A549 (cell line): Measurements from ENCODE around the gene RHEBL1. TPM values are rescaled to one million over a fixed set of nuclear protein-coding genes. Genes with fewer than 3 reads are reported as not detected.

Experiments used
- ATAC-seq, 2 experiments: fragments of 200-7000 bp in 1 of 2; fragments of >200 bp in 1 of 2; cut with Nextera tagmentation in 1 of 2; cut with Tn5 transposase in 1 of 2; 3 replicates each; pipeline versions ENCODE4 v1.8.0 to v1.9.1; 2018 to 2020; ENCODE audit warnings: mild to moderate bottlenecking in 1 of 2, moderate library complexity in 1 of 2
- CTCF ChIA-PET: fragments of 300-600 bp; sonication (Branson Sonifier 250); formaldehyde crosslinking; extraction: SDS; loops from one replicate; lab custom pipeline; 2021; ENCODE audit warnings: antibody characterized with exemption, inconsistent platforms; lab: Yijun Ruan, JAX
- POLR2A ChIA-PET: fragments of 350-600 bp; formaldehyde crosslinking; extraction: SDS; loops from one replicate; lab custom pipeline; 2021; ENCODE audit warnings: antibody characterized with exemption, inconsistent platforms; lab: Yijun Ruan, JAX
- DNase-seq, 2 experiments: peaks; one replicate each; pipeline versions ENCODE4 v3.0.0 to v3.0.0-alpha.2; 2011 to 2016; ENCODE audit warnings: low read depth in 1 of 2, low spot score in 1 of 2
- FAIRE-seq: peaks from 2 replicates; lab custom pipeline; 2011; peaks lifted over from hg19 to GRCh38; lab: Jason Lieb, UNC
- H3K27ac ChIP-seq, 2 experiments: fragments of >200 bp; sonication (Bioruptor Twin); formaldehyde crosslinking; 3 replicates each; pipeline ENCODE4 v1.5.1; 2016 to 2017
- H3K4me1 ChIP-seq: fragments of >200 bp; sonication (Bioruptor Twin); formaldehyde crosslinking; 3 replicates; pipeline ENCODE4 v1.6.1; 2016
- H3K4me2 ChIP-seq: fragments of >200 bp; sonication (Bioruptor Twin); formaldehyde crosslinking; 3 replicates; pipeline ENCODE4 v1.6.1; 2016
- H3K4me3 ChIP-seq: fragments of >200 bp; sonication (Bioruptor Twin); formaldehyde crosslinking; 3 replicates; pipeline ENCODE4 v1.5.1; 2016
- H3K9me3 ChIP-seq: fragments of >200 bp; sonication (Bioruptor Twin); formaldehyde crosslinking; 3 replicates; pipeline ENCODE4 v1.6.1; 2016
- BCL3 ChIP-seq: fragments of >200 bp; sonication (Bioruptor Twin); formaldehyde crosslinking; IDR thresholded peaks from 3 replicates; pipeline ENCODE4 v1.6.1; 2016
- CBX8 ChIP-seq: fragments of 200-600 bp; sonication (generic); IDR thresholded peaks from 2 replicates; pipeline ENCODE4 v1.6.1; 2016
- CHD4 ChIP-seq: fragments of 200-600 bp; sonication (generic); IDR thresholded peaks from 2 replicates; pipeline ENCODE4 v1.6.1; 2016; ENCODE audit warnings: antibody characterized with exemption, mild to moderate bottlenecking, borderline replicate concordance
- EHMT2 ChIP-seq: fragments of 200-600 bp; sonication (generic); IDR thresholded peaks from 2 replicates; pipeline ENCODE4 v1.6.1; 2016; ENCODE audit warnings: antibody characterized with exemption, low read depth, mild to moderate bottlenecking, moderate library complexity
- FOSB ChIP-seq: fragments of 250-450 bp; sonication (Bioruptor Pico); IDR thresholded peaks from 2 replicates; pipeline ENCODE4 v1.5.0; 2020; ENCODE audit warnings: mild to moderate bottlenecking, moderate library complexity
- FOXS1 ChIP-seq: fragments of 250-450 bp; sonication (Bioruptor Pico); IDR thresholded peaks from 2 replicates; pipeline ENCODE4 v1.5.0; 2020; ENCODE audit warnings: mild to moderate bottlenecking, moderate library complexity
- HEYL ChIP-seq: fragments of 250-450 bp; sonication (Bioruptor Pico); IDR thresholded peaks from 2 replicates; pipeline ENCODE4 v1.8.0; 2021; ENCODE audit warnings: mild to moderate bottlenecking, moderate library complexity
- KDM1A ChIP-seq: fragments of 200-600 bp; sonication (generic); IDR thresholded peaks from 2 replicates; pipeline ENCODE4 v1.6.1; 2016; ENCODE audit warnings: low read depth, mild to moderate bottlenecking
- NR3C1 ChIP-seq: fragments of >200 bp; sonication (Bioruptor Twin); formaldehyde crosslinking; IDR thresholded peaks from 3 replicates; pipeline ENCODE4 v1.6.1; 2017
- PHF8 ChIP-seq: fragments of 200-600 bp; sonication (generic); IDR thresholded peaks from 2 replicates; pipeline ENCODE4 v1.6.1; 2016; ENCODE audit warnings: low read depth, mild to moderate bottlenecking, antibody characterized with exemption, moderate library complexity, borderline replicate concordance
- POLR2A ChIP-seq: IDR thresholded peaks from 2 replicates; pipeline ENCODE4 v1.6.1; 2012; ENCODE audit warnings: mild to moderate bottlenecking, low read length
- POLR2AphosphoS2 ChIP-seq: conservative IDR thresholded peaks from 2 replicates; pipeline ENCODE4 v1.6.1; 2012; ENCODE audit warnings: low read length, improper control_type of control experiment, inconsistent platforms
- RAD21 ChIP-seq, 2 experiments: fragments of >200 bp in 1 of 2; sonication (Bioruptor Twin) in 1 of 2; formaldehyde crosslinking in 1 of 2; IDR thresholded peaks in 1 of 2; conservative IDR thresholded peaks in 1 of 2; 2 replicates in 1 of 2; 3 replicates in 1 of 2; pipeline ENCODE4 v1.6.1; 2012 to 2018; ENCODE audit warnings: inconsistent platforms in 1 of 2
- RCOR1 ChIP-seq: fragments of 150-350 bp; IDR thresholded peaks from 2 replicates; pipeline ENCODE4 v1.6.1; 2014; ENCODE audit warnings: antibody characterized with exemption, low read length, low read depth
- RFX5 ChIP-seq: fragments of 450-650 bp; IDR thresholded peaks from 2 replicates; pipeline ENCODE4 v1.7.1; 2014; ENCODE audit warnings: antibody characterized with exemption, mild to moderate bottlenecking, moderate library complexity
- RNF2 ChIP-seq: fragments of 200-600 bp; sonication (generic); IDR thresholded peaks from 2 replicates; pipeline ENCODE4 v1.6.1; 2016; ENCODE audit warnings: low read depth, mild to moderate bottlenecking, antibody characterized with exemption, moderate library complexity, borderline replicate concordance
- ZC3H11A ChIP-seq: fragments of 450-650 bp; IDR thresholded peaks from 2 replicates; pipeline ENCODE4 v1.6.1; 2014; ENCODE audit warnings: antibody characterized with exemption, mild to moderate bottlenecking
- ZFP36 ChIP-seq: fragments of 450-650 bp; IDR thresholded peaks from 2 replicates; pipeline ENCODE4 v1.6.1; 2014; ENCODE audit warnings: borderline replicate concordance; ENCODE audit not compliant: partially characterized antibody
- ZNF302 ChIP-seq: fragments of 250-450 bp; sonication (Bioruptor Pico); IDR thresholded peaks from 2 replicates; pipeline ENCODE4 v1.9.0; 2021; ENCODE audit warnings: inconsistent platforms, mild to moderate bottlenecking, moderate library complexity
- WGBS: methylation state at CpG from one replicate; pipeline ENCODE4 v1.1.6; 2017; ENCODE audit errors: missing lambda C conversion rate; 5-methylcytosine and 5-hydroxymethylcytosine counted together
- polyA plus RNA-seq, 4 experiments: library from polyadenylated mRNA; depleted of rRNA in 3 of 4; stranded (reverse); fragments of >200 nt; fragmentation: RNase III in 1 of 4; extraction: RNeasy Plus Mini Kit Qiagen cat#74134 plus additional on column Dnase treatment in 1 of 4; gene quantifications; 2 replicates in 3 of 4; 3 replicates in 1 of 4; pipeline ENCODE4 v1.2.3, GENCODE V29; 2011 to 2017
- TF ChIP-seq, protein P1 (sequence below): fragments of 250-450 bp; sonication (Bioruptor Pico); IDR thresholded peaks from 2 replicates; pipeline ENCODE4 v1.5.0; 2020; ENCODE audit warnings: low read depth, mild to moderate bottlenecking, moderate library complexity
- TF ChIP-seq, protein P2 (sequence below): fragments of 150-350 bp; IDR thresholded peaks from 2 replicates; pipeline ENCODE4 v1.6.1; 2014; ENCODE audit warnings: low read depth, mild to moderate bottlenecking, low read length

The RHEBL1 gene
- polyA plus RNA-seq, 2 of the 4 experiments (the other 2 are of a cell fraction) = 2.1 to 4.0 TPM

DNA sequence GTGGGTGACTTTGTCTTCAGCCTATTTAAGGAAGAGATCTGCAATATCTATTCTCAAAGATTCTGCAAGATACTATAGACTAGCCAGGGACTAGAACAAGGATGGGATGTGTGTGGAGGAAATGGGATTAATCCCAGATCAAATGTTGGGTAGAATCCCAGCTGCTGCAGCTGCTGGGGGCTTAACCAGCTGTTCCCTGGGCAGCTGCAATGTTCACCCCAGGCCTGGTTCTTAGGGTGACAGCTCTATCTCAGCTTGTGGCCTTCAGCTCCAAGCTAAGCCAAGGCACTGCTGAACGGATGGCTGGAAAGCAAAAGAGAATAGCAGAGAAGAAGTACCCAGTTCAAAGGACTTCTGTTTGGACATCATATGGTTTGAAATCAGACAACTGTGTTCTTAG, 10.0 kb upstream of the RHEBL1 start:
- H3K4me3 ChIP-seq = no peak overlapping the region
- H3K27ac ChIP-seq = no peak overlapping the region
- ChIA-PET POLR2A (no interaction called here), CTCF (interaction anchor here (1.6 to 12.6 kb wide), 5 partner anchors 8 to 94 kb away, joined by 3 to 172 read pairs (median 32); partner anchors contain the start of gene RHEBL1)
- WGBS = 72% methylated on average over 1 of the region's 1 CpG
- TF ChIP-seq, protein P1, sequence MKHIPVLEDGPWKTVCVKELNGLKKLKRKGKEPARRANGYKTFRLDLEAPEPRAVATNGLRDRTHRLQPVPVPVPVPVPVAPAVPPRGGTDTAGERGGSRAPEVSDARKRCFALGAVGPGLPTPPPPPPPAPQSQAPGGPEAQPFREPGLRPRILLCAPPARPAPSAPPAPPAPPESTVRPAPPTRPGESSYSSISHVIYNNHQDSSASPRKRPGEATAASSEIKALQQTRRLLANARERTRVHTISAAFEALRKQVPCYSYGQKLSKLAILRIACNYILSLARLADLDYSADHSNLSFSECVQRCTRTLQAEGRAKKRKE (CRISPR knock-in tag) = no peak
- TF ChIP-seq ZFP36 (no peak), PHF8 (no peak), POLR2A (no peak), FOXS1 (no peak), RCOR1 (no peak), CBX8 (no peak), RAD21 (conservative IDR thresholded peaks at IDR 0.05 in 1 of 2, IDR thresholded peaks at IDR 0.05 in 1 of 2) (no peak), POLR2AphosphoS2 (no peak), EHMT2 (no peak), ZC3H11A (no peak), CHD4 (no peak), FOSB (CRISPR knock-in tag) (no peak), RNF2 (no peak), HEYL (CRISPR knock-in tag) (no peak), KDM1A (no peak), ZNF302 (CRISPR knock-in tag) (no peak), RFX5 (no peak), BCL3 (no peak)
- TF ChIP-seq, protein P2, sequence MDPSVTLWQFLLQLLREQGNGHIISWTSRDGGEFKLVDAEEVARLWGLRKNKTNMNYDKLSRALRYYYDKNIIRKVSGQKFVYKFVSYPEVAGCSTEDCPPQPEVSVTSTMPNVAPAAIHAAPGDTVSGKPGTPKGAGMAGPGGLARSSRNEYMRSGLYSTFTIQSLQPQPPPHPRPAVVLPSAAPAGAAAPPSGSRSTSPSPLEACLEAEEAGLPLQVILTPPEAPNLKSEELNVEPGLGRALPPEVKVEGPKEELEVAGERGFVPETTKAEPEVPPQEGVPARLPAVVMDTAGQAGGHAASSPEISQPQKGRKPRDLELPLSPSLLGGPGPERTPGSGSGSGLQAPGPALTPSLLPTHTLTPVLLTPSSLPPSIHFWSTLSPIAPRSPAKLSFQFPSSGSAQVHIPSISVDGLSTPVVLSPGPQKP = no peak
- peak in 1 of 2 experiments; percentile 21; a peak in 1 of 6 replicates for ATAC-seq
- no peaks in the 10 kb centered on the region for H3K4me1 ChIP-seq
- no peak for DNase-seq
- no peaks in the 10 kb centered on the region for H3K9me3 ChIP-seq
- no peak for FAIRE-seq
- H3K4me2 ChIP-seq = no peak overlapping the region

DNA sequence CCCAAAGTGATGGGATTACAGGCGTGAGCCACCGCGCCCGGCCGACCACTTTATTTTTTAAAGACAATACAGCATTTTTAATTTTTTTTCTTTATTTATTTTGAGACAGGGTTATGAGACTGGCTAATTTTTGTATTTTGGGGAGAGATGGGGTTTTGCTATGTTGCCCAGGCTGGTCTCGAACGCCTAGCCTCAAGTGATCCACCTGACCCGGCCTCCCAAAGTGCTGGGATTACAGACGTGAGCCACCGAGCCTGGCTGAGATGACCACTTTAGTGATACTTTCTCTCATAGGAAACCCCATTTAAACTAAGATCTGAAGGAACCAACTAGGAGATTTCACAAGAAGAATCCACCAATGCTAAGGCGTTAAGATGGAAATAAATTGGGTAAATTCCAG, 1.2 kb upstream of the RHEBL1 start:
- no peak overlapping the region for H3K4me3 ChIP-seq
- DNase-seq (no peak), ATAC-seq (no peak), FAIRE-seq (no peak)
- H3K27ac ChIP-seq = no peak overlapping the region
- no peak overlapping the region for H3K4me2 ChIP-seq
- ChIA-PET CTCF (interaction anchor here (1.2 to 12.6 kb wide), 7 partner anchors 9 to 51 kb away, joined by 3 to 172 read pairs (median 7); no protein-coding TSS in a partner anchor), POLR2A (no interaction called here)
- TF ChIP-seq NR3C1 = no peak
- peaks cover 7% of the 10 kb centered on the region; the same call in 2 of the 3 replicates for H3K4me1 ChIP-seq
- no peaks in the 10 kb centered on the region for H3K9me3 ChIP-seq
- 94% methylated on average over 11 of the region's 11 CpGs for WGBS
